Activated CD8-positive, alpha-beta memory T cell treated with anti-CD3 and anti-CD28 coated beads, Interleukin-2, amount 10 ng/mL, durations not matched to agents 7 days and 5 days (primary cell): Measurements from ENCODE around the gene FBLN7. TPM values are rescaled to one million over a fixed set of nuclear protein-coding genes. Genes with fewer than 3 reads are reported as not detected.
A peak's percentile ranks its signal among the peaks of the same experiment; 100 is the strongest.
"Not testable (repeated sequence)": the region's sequence is repeated elsewhere in the genome, so short reads cannot be mapped to it uniquely, and the experiment has no call there.

Experiments used
- ATAC-seq: fragments of 150-1000 bp; cut with Tn5 transposase; one replicate; pipeline ENCODE4 v1.10.0; 2021; ENCODE audit warnings: moderate library complexity
- CTCF ChIA-PET: fragments of 350-600 bp; sonication (Branson Sonifier 250); formaldehyde crosslinking; loops from one replicate; lab custom pipeline; 2021; ENCODE audit warnings: antibody characterized with exemption; lab: Charles Lee
- DNase-seq: peaks from one replicate; pipeline ENCODE4 v3.0.0-alpha.2; 2020
- H3K27ac Mint-ChIP-seq: one replicate; pipeline ENCODE4 v1.8.0; 2021; ENCODE audit warnings: mild to moderate bottlenecking, mixed read lengths
- H3K27me3 Mint-ChIP-seq: one replicate; pipeline ENCODE4 v1.8.0; 2021; ENCODE audit warnings: mixed read lengths
- H3K36me3 Mint-ChIP-seq: one replicate; pipeline ENCODE4 v1.8.0; 2021; ENCODE audit warnings: mild to moderate bottlenecking, mixed read lengths
- H3K4me1 Mint-ChIP-seq: one replicate; pipeline ENCODE4 v1.8.0; 2021; ENCODE audit warnings: mixed read lengths
- H3K4me3 Mint-ChIP-seq: one replicate; pipeline ENCODE4 v1.8.0; 2021; ENCODE audit warnings: mild to moderate bottlenecking, moderate library complexity, mixed read lengths
- H3K9me3 Mint-ChIP-seq: one replicate; pipeline ENCODE4 v1.8.0; 2022; ENCODE audit warnings: low read depth, mixed read lengths
- total RNA-seq, 2 experiments: library from RNA; stranded (reverse); gene quantifications; one replicate each; pipeline ENCODE4 v1.2.3, GENCODE V29; 2021

FBLN7 gene
- total RNA-seq, 2 experiments from 2014 or later = 0.26 to 0.63 TPM

GRCh38 chr2:112129060-112129459 is 9.1 kb upstream of the FBLN7 start:
- H3K4me1 Mint-ChIP-seq = peaks cover 3% of the 10 kb centered on the region
- H3K9me3 Mint-ChIP-seq = peaks cover 12% of the 10 kb centered on the region
- H3K4me3 Mint-ChIP-seq = no peak overlapping the region
- H3K27me3 Mint-ChIP-seq = no peaks in the 10 kb centered on the region
- DNase-seq (no peak), ATAC-seq (no peak)
- peaks cover 15% of the 10 kb centered on the region for H3K36me3 Mint-ChIP-seq
- H3K27ac Mint-ChIP-seq = no peak overlapping the region
- CTCF ChIA-PET = no interaction called here

DNA sequence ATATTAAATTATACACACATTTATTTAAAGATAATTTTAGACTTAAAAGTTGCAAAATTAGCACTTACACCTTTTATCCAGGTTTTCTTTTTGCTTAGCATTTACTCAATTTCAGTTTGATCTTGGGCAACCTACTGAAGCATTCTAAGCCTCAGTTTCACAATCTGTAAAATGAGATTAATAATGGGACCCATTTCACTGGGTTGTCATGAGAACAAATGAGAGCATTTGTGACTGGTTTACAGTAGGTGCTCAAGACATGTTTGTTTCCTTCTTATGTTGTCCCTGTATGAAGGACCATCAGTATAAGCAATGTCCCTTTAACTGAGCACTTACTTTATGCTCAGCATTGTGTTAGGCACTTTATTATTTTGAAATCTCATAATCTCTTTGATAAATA is 4.8 kb upstream of the FBLN7 start:
- H3K27me3 Mint-ChIP-seq = peaks cover 21% of the 10 kb centered on the region
- H3K36me3 Mint-ChIP-seq = peaks cover 3% of the 10 kb centered on the region
- no peak overlapping the region for H3K4me3 Mint-ChIP-seq
- H3K27ac Mint-ChIP-seq = no peak overlapping the region
- H3K4me1 Mint-ChIP-seq = peaks cover 3% of the 10 kb centered on the region
- CTCF ChIA-PET = no interaction called here
- no peak for ATAC-seq
- no peak for DNase-seq
- H3K9me3 Mint-ChIP-seq = peaks cover 2% of the 10 kb centered on the region

DNA sequence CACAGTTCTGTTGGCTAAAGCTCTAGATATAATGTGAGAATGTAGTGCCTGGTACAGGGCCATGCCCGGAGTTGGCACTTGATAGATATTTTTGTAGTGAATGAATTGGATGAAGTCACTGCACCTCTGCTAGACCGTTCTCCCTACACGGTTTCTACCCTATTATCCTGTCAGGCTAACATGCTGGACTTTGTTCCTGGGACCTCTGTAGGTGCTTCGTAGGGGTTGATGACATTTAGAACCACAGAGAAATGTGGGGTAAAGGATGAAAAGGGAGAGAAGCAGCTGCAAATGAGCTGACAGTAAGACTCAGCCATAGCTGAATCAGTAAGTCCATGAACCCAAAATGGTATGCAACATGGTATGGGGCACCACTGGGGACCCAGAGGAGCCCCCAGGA is 4.1 kb upstream of the FBLN7 start:
- CTCF ChIA-PET = interaction anchor here (1.4 kb wide), 1 partner anchor 12 kb away, joined by 4 read pairs; no protein-coding TSS in a partner anchor
- Mint-ChIP-seq H3K27ac (no peak overlapping the region), H3K36me3 (peaks cover 3% of the 10 kb centered on the region), H3K27me3 (peaks cover 26% of the 10 kb centered on the region), H3K4me1 (peaks cover 3% of the 10 kb centered on the region), H3K4me3 (no peak overlapping the region), H3K9me3 (peaks cover 1% of the 10 kb centered on the region)
- no peak for ATAC-seq
- DNase-seq = no peak

DNA sequence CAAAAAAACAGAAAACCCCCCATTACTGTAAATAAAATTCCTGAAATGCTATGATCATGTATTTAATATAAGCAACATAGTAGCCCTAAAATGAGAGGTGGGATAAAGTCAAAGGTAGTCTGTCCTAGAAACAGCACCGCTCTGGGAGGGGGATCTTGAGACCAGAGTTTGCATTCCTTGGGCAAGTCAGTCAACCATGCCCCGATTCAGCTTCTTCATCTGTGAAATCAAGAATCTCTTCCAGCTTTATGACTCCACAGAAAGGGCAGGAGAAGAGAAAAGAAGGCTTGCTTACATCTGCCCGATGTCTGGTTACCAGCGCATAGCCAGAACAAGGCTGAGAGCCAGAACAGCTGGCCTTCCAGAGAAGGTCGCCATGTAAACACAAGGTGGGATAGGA is 2.1 kb upstream of the FBLN7 start:
- Mint-ChIP-seq H3K36me3 (no peaks in the 10 kb centered on the region), H3K27ac (no peak overlapping the region), H3K4me1 (peaks cover 3% of the 10 kb centered on the region), H3K27me3 (peaks cover 36% of the 10 kb centered on the region), H3K9me3 (peaks cover 1% of the 10 kb centered on the region), H3K4me3 (no peak overlapping the region)
- no peak for DNase-seq
- no peak for ATAC-seq
- CTCF ChIA-PET = no interaction called here

DNA sequence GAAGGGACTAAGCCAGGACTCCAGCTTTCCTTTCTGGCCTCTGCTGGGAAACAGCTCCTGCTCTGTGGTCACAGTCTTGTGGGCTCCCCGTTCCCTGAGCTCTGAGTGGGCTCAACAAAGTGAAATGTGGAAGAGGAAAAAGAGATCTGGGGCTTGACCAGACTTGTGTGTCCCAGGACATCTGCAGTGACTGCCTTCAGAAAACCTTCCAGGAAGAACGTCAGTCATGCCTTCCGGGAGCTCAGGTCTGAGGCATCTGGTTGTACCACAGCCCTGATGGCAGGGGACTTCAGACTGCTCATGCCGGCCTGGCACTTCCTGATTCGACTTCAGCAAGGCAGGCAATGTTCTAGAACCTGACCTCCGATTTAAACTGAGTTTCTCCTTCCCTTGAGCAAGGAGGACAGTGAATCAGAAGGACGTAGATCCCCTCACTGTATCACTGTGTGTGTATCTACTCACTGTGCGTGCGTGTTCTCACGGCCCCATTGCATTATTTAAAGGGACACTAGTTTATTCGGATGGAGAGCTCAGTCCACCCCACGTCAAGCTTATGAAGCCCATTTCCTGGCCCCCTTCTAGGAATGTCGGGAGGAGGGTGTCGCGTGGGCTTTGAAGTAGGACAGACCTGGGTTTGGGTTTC is 548 bp upstream of the FBLN7 start:
- Mint-ChIP-seq H3K9me3 (peaks cover 1% of the 10 kb centered on the region), H3K4me1 (peaks cover 1% of the 10 kb centered on the region), H3K36me3 (no peaks in the 10 kb centered on the region), H3K4me3 (peak overlapping the region; percentile 6), H3K27me3 (peaks cover 45% of the 10 kb centered on the region), H3K27ac (no peak overlapping the region)
- DNase-seq (no peak), ATAC-seq (no peak)
- CTCF ChIA-PET = no interaction called here

GRCh38 chr2:112139033-112139614 is 939 bp downstream of the FBLN7 start:
- CTCF ChIA-PET, DNase-seq, H3K4me3 Mint-ChIP-seq, H3K4me1 Mint-ChIP-seq, H3K27ac Mint-ChIP-seq, H3K36me3 Mint-ChIP-seq, ATAC-seq, H3K9me3 Mint-ChIP-seq: not testable (repeated sequence)
- H3K27me3 Mint-ChIP-seq = peaks cover 48% of the 10 kb centered on the region

- DNase-seq, H3K36me3 Mint-ChIP-seq, H3K9me3 Mint-ChIP-seq, H3K4me1 Mint-ChIP-seq, H3K27ac Mint-ChIP-seq, CTCF ChIA-PET, H3K4me3 Mint-ChIP-seq, ATAC-seq: not testable (repeated sequence)
- peaks cover 48% of the 10 kb centered on the region for H3K27me3 Mint-ChIP-seq
These were observed 1.5 kb downstream of the FBLN7 start for GRCh38 chr2:112139661-112140204.

DNA sequence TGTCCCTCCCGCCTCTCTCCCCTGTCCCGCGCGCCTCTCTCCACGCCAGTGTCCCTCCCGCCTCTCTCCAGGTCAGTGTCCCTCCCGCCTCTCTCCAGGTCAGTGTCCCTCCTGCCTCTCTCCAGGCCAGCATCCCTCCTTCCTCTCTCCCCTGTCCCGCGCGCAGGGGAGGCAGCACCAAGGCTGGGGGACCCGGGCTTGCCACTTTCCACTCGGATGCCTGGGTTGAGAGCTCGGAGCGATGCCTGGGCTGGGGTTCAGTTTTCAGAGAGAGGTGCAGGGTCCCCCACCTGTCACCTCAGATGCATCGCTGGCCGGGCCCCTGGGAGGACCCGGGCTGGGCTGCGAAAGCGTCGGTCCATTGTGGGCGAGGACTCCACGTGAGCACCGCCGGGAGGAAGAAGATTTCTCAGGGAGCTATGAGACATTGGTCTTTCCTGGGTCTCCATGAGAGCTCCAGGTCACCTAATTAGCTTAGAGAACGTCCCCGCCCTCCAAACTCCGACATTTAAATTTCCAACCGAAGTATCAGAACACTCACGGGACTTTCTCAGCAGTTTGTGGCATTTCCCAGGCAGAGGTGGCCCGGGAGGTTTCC is 2.1 kb downstream of the FBLN7 start:
- Mint-ChIP-seq H3K36me3 (no peaks in the 10 kb centered on the region), H3K27me3 (peaks cover 48% of the 10 kb centered on the region), H3K4me3 (no peak overlapping the region), H3K4me1 (no peaks in the 10 kb centered on the region), H3K27ac (no peak overlapping the region), H3K9me3 (no peaks in the 10 kb centered on the region)
- ATAC-seq = no peak
- CTCF ChIA-PET = interaction anchor here (0.6 kb wide), 1 partner anchor 44 kb away, joined by 3 read pairs; no protein-coding TSS in a partner anchor
- no peak for DNase-seq

DNA sequence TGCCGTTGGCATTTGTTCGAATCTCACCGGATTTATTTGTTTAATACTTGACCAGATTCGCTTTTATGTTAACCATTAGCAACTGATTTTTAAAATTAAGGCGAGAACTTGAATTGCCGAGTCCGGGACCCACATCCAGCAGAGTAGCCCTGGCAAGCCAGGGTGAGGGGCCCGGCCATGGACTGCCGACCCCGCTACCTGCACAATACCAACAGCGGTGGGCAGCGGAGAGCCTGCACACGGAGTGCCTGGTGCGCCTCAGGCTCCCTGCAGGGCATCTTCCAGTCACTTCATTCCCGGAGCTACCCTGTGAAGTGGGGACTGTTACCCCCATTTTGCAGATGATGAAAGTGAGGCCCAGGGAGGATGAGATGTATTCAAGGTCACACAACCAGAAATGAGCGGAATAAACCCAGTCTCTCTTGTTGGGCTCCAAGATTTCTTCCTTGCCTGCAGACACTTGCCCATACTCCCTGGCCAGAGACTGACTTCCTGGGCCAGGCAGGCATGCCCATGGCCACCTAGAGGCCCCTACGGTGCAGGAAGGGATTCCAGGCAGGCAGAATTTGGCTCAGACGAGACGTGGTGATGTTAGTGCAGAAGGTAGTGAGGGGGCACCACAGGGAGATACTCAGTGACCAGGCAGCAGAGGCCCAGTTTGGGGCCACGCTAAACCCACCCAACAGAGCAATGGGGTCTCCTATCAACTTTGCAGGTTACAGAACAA is 2.9 kb downstream of the FBLN7 start:
- Mint-ChIP-seq H3K4me1 (no peaks in the 10 kb centered on the region), H3K27ac (no peak overlapping the region), H3K27me3 (peaks cover 43% of the 10 kb centered on the region), H3K4me3 (no peak overlapping the region), H3K36me3 (no peaks in the 10 kb centered on the region), H3K9me3 (no peaks in the 10 kb centered on the region)
- ATAC-seq (no peak), DNase-seq (no peak)
- CTCF ChIA-PET = interaction anchor here (0.6 kb wide), 1 partner anchor 43 kb away, joined by 3 read pairs; no protein-coding TSS in a partner anchor

DNA sequence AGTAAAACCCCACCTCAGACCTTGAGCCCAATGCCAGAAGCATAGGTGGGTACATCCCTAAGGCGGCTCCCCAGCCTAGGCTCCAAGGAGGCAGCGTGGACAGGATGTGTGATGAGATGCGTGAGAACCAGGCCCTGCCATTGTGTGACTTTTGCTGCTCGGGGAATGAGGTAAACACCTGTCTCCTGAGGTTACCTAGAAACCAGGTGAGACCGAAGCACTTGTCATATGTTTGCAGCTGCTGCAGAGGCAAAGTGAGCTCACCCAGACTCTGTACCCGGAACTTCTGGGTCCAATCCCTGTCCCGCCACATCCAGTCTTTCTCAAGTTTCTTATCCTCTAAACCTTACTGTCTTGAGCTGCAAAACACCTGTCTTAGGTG is 3.4 kb downstream of the FBLN7 start:
- ATAC-seq = no peak
- CTCF ChIA-PET = no interaction called here
- no peak for DNase-seq
- Mint-ChIP-seq H3K9me3 (no peaks in the 10 kb centered on the region), H3K4me1 (no peaks in the 10 kb centered on the region), H3K36me3 (no peaks in the 10 kb centered on the region), H3K4me3 (no peak overlapping the region), H3K27me3 (peaks cover 39% of the 10 kb centered on the region), H3K27ac (no peak overlapping the region)

DNA sequence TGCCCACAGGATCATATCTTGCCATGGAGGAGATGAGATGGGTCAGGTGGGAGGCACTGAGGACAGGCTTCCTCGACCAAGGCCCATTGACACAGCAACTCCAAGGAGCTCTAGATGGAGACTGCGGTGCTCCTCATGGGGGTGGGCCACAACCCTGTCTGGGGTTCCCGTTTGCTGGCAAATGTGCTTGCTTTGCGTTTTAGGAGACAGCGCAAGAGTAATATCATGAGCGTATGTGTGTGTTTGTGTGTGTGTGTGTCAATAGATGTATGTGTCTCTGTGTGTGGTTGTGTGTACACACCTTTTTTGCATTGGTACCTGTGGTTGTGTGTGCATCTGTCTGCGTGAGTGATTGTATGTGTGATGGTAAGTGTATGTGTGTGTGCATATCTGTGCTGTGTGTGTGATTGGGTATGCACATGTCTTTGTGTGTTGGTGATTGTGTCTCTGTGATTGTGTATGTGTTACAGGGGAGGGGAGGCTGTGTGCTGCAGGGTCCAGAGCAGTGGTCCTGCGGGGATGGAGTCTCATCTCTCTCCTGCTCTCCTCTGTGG is 4.4 kb downstream of the FBLN7 start:
- Mint-ChIP-seq H3K4me3 (no peak overlapping the region), H3K27me3 (peaks cover 41% of the 10 kb centered on the region), H3K36me3 (no peaks in the 10 kb centered on the region), H3K27ac (no peak overlapping the region), H3K4me1 (no peaks in the 10 kb centered on the region), H3K9me3 (no peaks in the 10 kb centered on the region)
- DNase-seq (no peak), ATAC-seq (no peak)
- CTCF ChIA-PET = no interaction called here

DNA sequence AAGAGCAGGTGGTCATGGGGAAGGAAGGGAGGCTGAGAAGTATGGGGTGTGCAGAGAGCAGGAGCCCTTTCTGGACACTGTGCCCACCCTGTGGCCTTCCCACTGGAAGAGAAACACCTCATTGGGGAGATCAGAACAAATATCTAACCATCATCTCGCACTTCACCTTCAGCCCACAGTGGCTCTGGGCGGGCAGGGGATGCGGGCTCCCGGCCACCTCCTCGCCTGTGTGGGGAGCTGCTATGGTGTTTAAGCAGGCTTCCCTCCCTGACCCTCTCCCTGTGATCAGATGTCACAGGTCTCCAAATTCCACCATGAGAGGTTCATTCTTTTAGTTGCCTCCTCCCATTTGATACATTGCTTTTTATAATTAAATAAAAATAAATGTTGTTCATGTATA is 5.0 kb downstream of the FBLN7 start:
- ATAC-seq = no peak
- H3K27ac Mint-ChIP-seq = no peak overlapping the region
- no peaks in the 10 kb centered on the region for H3K9me3 Mint-ChIP-seq
- peak; percentile 12 for DNase-seq
- CTCF ChIA-PET = no interaction called here
- H3K27me3 Mint-ChIP-seq = peaks cover 42% of the 10 kb centered on the region
- H3K36me3 Mint-ChIP-seq = no peaks in the 10 kb centered on the region
- no peak overlapping the region for H3K4me3 Mint-ChIP-seq
- no peaks in the 10 kb centered on the region for H3K4me1 Mint-ChIP-seq

GRCh38 chr2:112144966-112145365 is 6.8 kb downstream of the FBLN7 start:
- Mint-ChIP-seq H3K4me1 (no peaks in the 10 kb centered on the region), H3K27ac (no peak overlapping the region), H3K36me3 (no peaks in the 10 kb centered on the region), H3K9me3 (no peaks in the 10 kb centered on the region), H3K27me3 (peaks cover 38% of the 10 kb centered on the region), H3K4me3 (no peak overlapping the region)
- DNase-seq (no peak), ATAC-seq (no peak)
- CTCF ChIA-PET = no interaction called here
